ENCODE results near the gene SLC8A2. TPM values are rescaled to one million over a fixed set of nuclear protein-coding genes. Genes with fewer than 3 reads are reported as not detected.

The SLC8A2 gene
- polyA plus RNA-seq, 1 donor (not counting 4 experiments of a cell fraction or from before 2014, with no cell fraction given), result 0.17 TPM

GRCh38 chr19:47490031-47490430, 18.3 kb upstream of the SLC8A2 start:
- dilution Hi-C loops (cut with MboI; ENCODE audit: extremely low pct_ligation_motif_present, low sequenced_read_pairs), result no loop called here
- H3K36me3 ChIP-seq (ENCODE audit: control insufficient read depth in 2 of 2, extremely low read depth in 1 of 2, insufficient read depth in 2 of 2, low read length in 2 of 2), result peaks cover 26 to 46% of the 10 kb centered on the region in 2 experiments
- FAIRE-seq, result no peak

GRCh38 chr19:47489072-47489914, 17.6 kb upstream of the SLC8A2 start:
- H3K27ac ChIP-seq (ENCODE audit: control insufficient read depth, insufficient read depth, low read length), result no peak overlapping the region
- peaks cover 4% of the 10 kb centered on the region for H4K20me1 ChIP-seq (ENCODE audit: control insufficient read depth, extremely low read depth, insufficient read depth, low read length)
- H3K9ac ChIP-seq (ENCODE audit: control insufficient read depth, extremely low read depth, insufficient read depth, low read length), result no peak overlapping the region
- FAIRE-seq (no peak), DNase-seq (ENCODE audit: low read depth, low spot score) (no peak)
- TF ChIP-seq EZH2 (IDR thresholded peaks at IDR 0.05; ENCODE audit: low read length) (no peak), CTCF (optimal IDR thresholded peaks at IDR 0.05 in 1 of 3, IDR thresholded peaks at IDR 0.05 in 1 of 3, conservative IDR thresholded peaks at IDR 0.05 in 1 of 3; ENCODE audit: extremely low read depth in 1 of 3, insufficient read depth in 2 of 3, low read length in 3 of 3) (no peak)
- H2AFZ ChIP-seq (ENCODE audit: control insufficient read depth, low read length), result no peak overlapping the region
- H3K27me3 ChIP-seq (ENCODE audit: control insufficient read depth, extremely low read depth, insufficient read depth, low read length), result no peaks in the 10 kb centered on the region
- no peaks in the 10 kb centered on the region for H3K9me1 ChIP-seq (ENCODE audit: control insufficient read depth, extremely low read depth, insufficient read depth, low read length)
- peaks cover 26 to 43% of the 10 kb centered on the region in 2 experiments for H3K36me3 ChIP-seq (ENCODE audit: control insufficient read depth in 2 of 2, extremely low read depth in 1 of 2, insufficient read depth in 2 of 2, low read length in 2 of 2)
- no peak overlapping the region for H3K4me2 ChIP-seq (ENCODE audit: control insufficient read depth, extremely low read depth, insufficient read depth, low read depth, low read length)
- dilution Hi-C loops (cut with MboI; ENCODE audit: extremely low pct_ligation_motif_present, low sequenced_read_pairs), result no loop called here
- no peak overlapping the region for H3K4me3 ChIP-seq (ENCODE audit: control insufficient read depth in 2 of 3, extremely low read depth in 1 of 3, insufficient read depth in 2 of 3, low read depth in 1 of 3, low read length in 3 of 3)
- peaks cover 8% of the 10 kb centered on the region for H3K4me1 ChIP-seq (ENCODE audit: control insufficient read depth, extremely low read depth, insufficient read depth, low read length)
- H3K79me2 ChIP-seq (ENCODE audit: control insufficient read depth, insufficient read depth, low read length), result no peaks in the 10 kb centered on the region
- no peaks in the 10 kb centered on the region for H3K9me3 ChIP-seq (ENCODE audit: control insufficient read depth, low read depth, low read length)

More at GRCh38 chr19:47490031-47490430, 18.3 kb upstream of the SLC8A2 start:
- TF ChIP-seq EZH2 (IDR thresholded peaks at IDR 0.05; ENCODE audit: low read length) (no peak), CTCF (optimal IDR thresholded peaks at IDR 0.05 in 1 of 3, IDR thresholded peaks at IDR 0.05 in 1 of 3, conservative IDR thresholded peaks at IDR 0.05 in 1 of 3; ENCODE audit: extremely low read depth in 1 of 3, insufficient read depth in 2 of 3, low read length in 3 of 3) (no peak)
- Histone ChIP-seq H3K79me2 (ENCODE audit: control insufficient read depth, insufficient read depth, low read length) (no peaks in the 10 kb centered on the region), H3K4me2 (ENCODE audit: control insufficient read depth, extremely low read depth, insufficient read depth, low read depth, low read length) (no peak overlapping the region), H4K20me1 (ENCODE audit: control insufficient read depth, extremely low read depth, insufficient read depth, low read length) (peaks cover 4% of the 10 kb centered on the region), H3K4me1 (ENCODE audit: control insufficient read depth, extremely low read depth, insufficient read depth, low read length) (peaks cover under 1% of the 10 kb centered on the region), H3K4me3 (ENCODE audit: control insufficient read depth in 2 of 3, extremely low read depth in 1 of 3, insufficient read depth in 2 of 3, low read depth in 1 of 3, low read length in 3 of 3) (no peak overlapping the region), H3K27ac (ENCODE audit: control insufficient read depth, insufficient read depth, low read length) (no peak overlapping the region), H3K9ac (ENCODE audit: control insufficient read depth, extremely low read depth, insufficient read depth, low read length) (no peak overlapping the region), H2AFZ (ENCODE audit: control insufficient read depth, low read length) (no peak overlapping the region), H3K9me3 (ENCODE audit: control insufficient read depth, low read depth, low read length) (no peaks in the 10 kb centered on the region), H3K27me3 (ENCODE audit: control insufficient read depth, extremely low read depth, insufficient read depth, low read length) (no peaks in the 10 kb centered on the region), H3K9me1 (ENCODE audit: control insufficient read depth, extremely low read depth, insufficient read depth, low read length) (no peaks in the 10 kb centered on the region)
- DNase-seq (ENCODE audit: low read depth, low spot score), result no peak
